GM12873 (cell line): Measurements from ENCODE around the gene SOX30.

ENCODE experiments used
- CTCF ChIP-seq: IDR thresholded peaks from 2 replicates; pipeline ENCODE4 v1.5.1; 2012; ENCODE audit warnings: low read depth, mild to moderate bottlenecking, moderate library complexity, low read length, control low read depth; ENCODE audit not compliant: insufficient read depth; ENCODE audit errors: missing control alignments

Gene SOX30

GRCh38 chr5:157652377-157652692, at the start of gene SOX30:
SOX30 (minus strand) TSS chr5:157652438; CDS start chr5:157652078, 360 bp downstream.
- no peak for TF ChIP-seq CTCF

- TF ChIP-seq CTCF = no peak
Measured at GRCh38 chr5:157690690-157691433, 38.6 kb upstream of the SOX30 start.

- TF ChIP-seq CTCF = no peak
Measured at GRCh38 chr5:157689942-157690689, 37.9 kb upstream of the SOX30 start.

- TF ChIP-seq CTCF = no peak
Measured at GRCh38 chr5:157687198-157687554, 34.9 kb upstream of the SOX30 start.

- TF ChIP-seq CTCF = no peak
Measured at GRCh38 chr5:157682257-157682656, 30.0 kb upstream of the SOX30 start.

GRCh38 chr5:157681048-157681447, 28.8 kb upstream of the SOX30 start:
- TF ChIP-seq CTCF = no peak

GRCh38 chr5:157680239-157680638, 28.0 kb upstream of the SOX30 start:
- TF ChIP-seq CTCF = no peak
